ENCODE results near the gene PCDH15.

The PCDH15 gene

GRCh38 chr10:54769051-54769450, 32.0 kb downstream of the PCDH15 start:
- no peak overlapping the region for H3K4me3 ChIP-seq (ENCODE audit: low read length)
- TF ChIP-seq CTCF (conservative IDR thresholded peaks at IDR 0.05; ENCODE audit: low read depth, low read length): no peak
- DNase-seq (ENCODE audit: low read depth): no peak

GRCh38 chr10:54758791-54759190, 42.2 kb downstream of the PCDH15 start:
- no peak for TF ChIP-seq CTCF (conservative IDR thresholded peaks at IDR 0.05; ENCODE audit: low read depth, low read length)
- no peak for DNase-seq (ENCODE audit: low read depth)
- H3K4me3 ChIP-seq (ENCODE audit: low read length): no peak overlapping the region

GRCh38 chr10:54749623-54750022, 51.4 kb downstream of the PCDH15 start:
- TF ChIP-seq CTCF (conservative IDR thresholded peaks at IDR 0.05; ENCODE audit: low read depth, low read length): no peak
- no peak overlapping the region for H3K4me3 ChIP-seq (ENCODE audit: low read length)
- DNase-seq (ENCODE audit: low read depth): no peak

GRCh38 chr10:54745436-54745835, 55.6 kb downstream of the PCDH15 start:
- no peak for TF ChIP-seq CTCF (conservative IDR thresholded peaks at IDR 0.05; ENCODE audit: low read depth, low read length)
- no peak overlapping the region for H3K4me3 ChIP-seq (ENCODE audit: low read length)
- DNase-seq (ENCODE audit: low read depth): peak; percentile 55

GRCh38 chr10:54742416-54742815, 58.6 kb downstream of the PCDH15 start:
- no peak for DNase-seq (ENCODE audit: low read depth)
- TF ChIP-seq CTCF (conservative IDR thresholded peaks at IDR 0.05; ENCODE audit: low read depth, low read length): no peak
- H3K4me3 ChIP-seq (ENCODE audit: low read length): no peak overlapping the region

- DNase-seq (ENCODE audit: low read depth): no peak
- H3K4me3 ChIP-seq (ENCODE audit: low read length): no peak overlapping the region
- TF ChIP-seq CTCF (conservative IDR thresholded peaks at IDR 0.05; ENCODE audit: low read depth, low read length): no peak
Observed at GRCh38 chr10:54728511-54728910, 72.5 kb downstream of the PCDH15 start.

GRCh38 chr10:54722075-54722474, 79.0 kb downstream of the PCDH15 start:
- no peak for DNase-seq (ENCODE audit: low read depth)
- no peak for TF ChIP-seq CTCF (conservative IDR thresholded peaks at IDR 0.05; ENCODE audit: low read depth, low read length)
- no peak overlapping the region for H3K4me3 ChIP-seq (ENCODE audit: low read length)
